GM19043 (cell line): ENCODE results near the gene CCKAR.
A peak's percentile ranks its signal among the peaks of the same experiment; 100 is the strongest.

ENCODE experiments used
- ATAC-seq: cut with Tn5 transposase; IDR thresholded peaks from one replicate; pipeline ENCODE4 v1.9.1; 2021; ENCODE audit warnings: low read depth; ENCODE audit not compliant: unreplicated experiment

The CCKAR gene

GRCh38 chr4:26462874-26463273 is 27.4 kb downstream of the CCKAR start:
- ATAC-seq = no peak

GRCh38 chr4:26459756-26460530 is 30.3 kb downstream of the CCKAR start:
- ATAC-seq = no peak

- peak; percentile 79 for ATAC-seq
These were observed 31.1 kb downstream of the CCKAR start for GRCh38 chr4:26459054-26459755.

GRCh38 chr4:26458157-26458561 is 32.1 kb downstream of the CCKAR start:
- no peak for ATAC-seq

- no peak for ATAC-seq
These were observed 32.9 kb downstream of the CCKAR start for GRCh38 chr4:26457412-26457811.

- ATAC-seq = no peak
These were observed 34.7 kb downstream of the CCKAR start for GRCh38 chr4:26455571-26455970.

GRCh38 chr4:26454961-26455360 is 35.3 kb downstream of the CCKAR start:
- no peak for ATAC-seq

GRCh38 chr4:26452565-26453531 is 37.4 kb downstream of the CCKAR start:
- ATAC-seq = no peak

GRCh38 chr4:26451597-26451996 is 38.7 kb downstream of the CCKAR start:
- ATAC-seq = no peak

- ATAC-seq = no peak
These were observed 39.9 kb downstream of the CCKAR start for GRCh38 chr4:26450418-26450817.

- ATAC-seq = no peak
These were observed 42.9 kb downstream of the CCKAR start for GRCh38 chr4:26447378-26447777.

- no peak for ATAC-seq
These were observed 48.5 kb downstream of the CCKAR start for GRCh38 chr4:26441771-26442170.

GRCh38 chr4:26441102-26441501 is 49.2 kb downstream of the CCKAR start:
- no peak for ATAC-seq

- ATAC-seq = no peak
These were observed 56.1 kb downstream of the CCKAR start for GRCh38 chr4:26434030-26434639.

- ATAC-seq = no peak
These were observed 56.7 kb downstream of the CCKAR start for GRCh38 chr4:26433556-26433955.

GRCh38 chr4:26432419-26432818 is 57.9 kb downstream of the CCKAR start:
- no peak for ATAC-seq

- no peak for ATAC-seq
These were observed 58.7 kb downstream of the CCKAR start for GRCh38 chr4:26431461-26432180.
